ENCODE results near the gene GOLGA1. TPM values are rescaled to one million over a fixed set of nuclear protein-coding genes. Genes with fewer than 3 reads are reported as not detected.
"Not testable (repeated sequence)": the region's sequence is repeated elsewhere in the genome, so short reads cannot be mapped to it uniquely, and the experiment has no call there.

GOLGA1 gene
- total RNA-seq, 1 experiment from 2014 or later, result 14.1 TPM

GRCh38 chr9:124849801-124850200 is 91.1 kb downstream of the GOLGA1 start:
- no peak for DNase-seq (ENCODE audit: low read depth)
- in situ Hi-C loops (cut with HindIII; ENCODE audit: low pct_unique_long_range_greater_than_20kb, low sequenced_read_pairs), result no loop called here

- DNase-seq (ENCODE audit: low read depth), result no peak
- in situ Hi-C loops (cut with HindIII; ENCODE audit: low pct_unique_long_range_greater_than_20kb, low sequenced_read_pairs), result no loop called here
Measured at GRCh38 chr9:124846969-124847368, 93.9 kb downstream of the GOLGA1 start.

GRCh38 chr9:124846467-124846866 is 94.4 kb downstream of the GOLGA1 start:
- DNase-seq (ENCODE audit: low read depth); in situ Hi-C loops (cut with HindIII; ENCODE audit: low pct_unique_long_range_greater_than_20kb, low sequenced_read_pairs): not testable (repeated sequence)

- no peak for DNase-seq (ENCODE audit: low read depth)
- in situ Hi-C loops (cut with HindIII; ENCODE audit: low pct_unique_long_range_greater_than_20kb, low sequenced_read_pairs), result no loop called here
Measured at GRCh38 chr9:124844291-124844690, 96.6 kb downstream of the GOLGA1 start.

- in situ Hi-C loops (cut with HindIII; ENCODE audit: low pct_unique_long_range_greater_than_20kb, low sequenced_read_pairs), result no loop called here
- no peak for DNase-seq (ENCODE audit: low read depth)
Measured at GRCh38 chr9:124843456-124844034, 97.3 kb downstream of the GOLGA1 start.

GRCh38 chr9:124841075-124841821 is 99.6 kb downstream of the GOLGA1 start:
- in situ Hi-C loops (cut with HindIII; ENCODE audit: low pct_unique_long_range_greater_than_20kb, low sequenced_read_pairs), result no loop called here
- DNase-seq (ENCODE audit: low read depth), result no peak

GRCh38 chr9:124840300-124840833 is 100.5 kb downstream of the GOLGA1 start:
- DNase-seq (ENCODE audit: low read depth), result no peak
- in situ Hi-C loops (cut with HindIII; ENCODE audit: low pct_unique_long_range_greater_than_20kb, low sequenced_read_pairs), result no loop called here

- in situ Hi-C loops (cut with HindIII; ENCODE audit: low pct_unique_long_range_greater_than_20kb, low sequenced_read_pairs), result no loop called here
Measured at GRCh38 chr9:124839612-124840299, 101.1 kb downstream of the GOLGA1 start.

GRCh38 chr9:124838567-124839275 is 102.2 kb downstream of the GOLGA1 start:
- in situ Hi-C loops (cut with HindIII; ENCODE audit: low pct_unique_long_range_greater_than_20kb, low sequenced_read_pairs); DNase-seq (ENCODE audit: low read depth): not testable (repeated sequence)

More at GRCh38 chr9:124839612-124840299, 101.1 kb downstream of the GOLGA1 start:
- no peak for DNase-seq (ENCODE audit: low read depth)

- in situ Hi-C loops (cut with HindIII; ENCODE audit: low pct_unique_long_range_greater_than_20kb, low sequenced_read_pairs); DNase-seq (ENCODE audit: low read depth): not testable (repeated sequence)
Measured at GRCh38 chr9:124838132-124838531, 102.8 kb downstream of the GOLGA1 start.

- in situ Hi-C loops (cut with HindIII; ENCODE audit: low pct_unique_long_range_greater_than_20kb, low sequenced_read_pairs), result no loop called here
- DNase-seq (ENCODE audit: low read depth), result peak; percentile 51
Measured at GRCh38 chr9:124835026-124835557, 105.8 kb downstream of the GOLGA1 start.

GRCh38 chr9:124834591-124834990 is 106.3 kb downstream of the GOLGA1 start:
- in situ Hi-C loops (cut with HindIII; ENCODE audit: low pct_unique_long_range_greater_than_20kb, low sequenced_read_pairs), result no loop called here

GRCh38 chr9:124831642-124832364 is 109.1 kb downstream of the GOLGA1 start:
- no peak for DNase-seq (ENCODE audit: low read depth)
- in situ Hi-C loops (cut with HindIII; ENCODE audit: low pct_unique_long_range_greater_than_20kb, low sequenced_read_pairs), result no loop called here

More at GRCh38 chr9:124834591-124834990, 106.3 kb downstream of the GOLGA1 start:
- peak; percentile 41 for DNase-seq (ENCODE audit: low read depth)

- in situ Hi-C loops (cut with HindIII; ENCODE audit: low pct_unique_long_range_greater_than_20kb, low sequenced_read_pairs), result no loop called here
Measured at GRCh38 chr9:124830593-124830992, 110.3 kb downstream of the GOLGA1 start.

GRCh38 chr9:124829334-124829669 is 111.6 kb downstream of the GOLGA1 start:
- in situ Hi-C loops (cut with HindIII; ENCODE audit: low pct_unique_long_range_greater_than_20kb, low sequenced_read_pairs), result no loop called here
- DNase-seq (ENCODE audit: low read depth), result no peak

More at GRCh38 chr9:124830593-124830992, 110.3 kb downstream of the GOLGA1 start:
- no peak for DNase-seq (ENCODE audit: low read depth)

- in situ Hi-C loops (cut with HindIII; ENCODE audit: low pct_unique_long_range_greater_than_20kb, low sequenced_read_pairs), result no loop called here
- DNase-seq (ENCODE audit: low read depth), result no peak
Measured at GRCh38 chr9:124828489-124829333, 112.2 kb downstream of the GOLGA1 start.
